ENCODE results near the gene CCM2L. TPM values are rescaled to one million over a fixed set of nuclear protein-coding genes. Genes with fewer than 3 reads are reported as not detected.
A peak's percentile ranks its signal among the peaks of the same experiment; 100 is the strongest.

Gene CCM2L
- total RNA-seq, 1 donor, result not detected

DNA sequence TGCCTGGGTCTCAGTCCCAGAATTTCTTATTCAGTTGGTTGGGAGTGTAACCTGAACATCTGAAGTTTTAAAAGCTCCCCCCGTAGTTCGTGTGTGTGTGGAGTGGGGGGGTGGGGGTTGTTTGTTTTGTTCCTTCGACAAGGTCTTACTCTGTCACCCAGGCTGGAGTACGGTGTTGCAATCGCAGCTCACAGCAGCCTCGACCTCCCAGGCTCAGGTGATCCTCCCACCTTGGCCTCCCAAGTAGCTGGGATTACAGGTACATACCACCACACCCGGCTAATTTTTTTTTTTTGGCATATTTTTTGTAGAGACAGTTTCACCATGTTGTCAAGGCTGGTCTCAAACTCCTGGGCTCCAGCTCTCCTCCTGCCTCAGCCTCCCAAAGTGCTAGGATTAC is 3.1 kb downstream of the CCM2L start:
- Histone ChIP-seq H3K4me3 (ENCODE audit: insufficient read depth, low read length) (no peak overlapping the region), H3K36me3 (ENCODE audit: insufficient read depth, low read length) (no peaks in the 10 kb centered on the region), H4K20me1 (ENCODE audit: insufficient read depth, low read length) (no peaks in the 10 kb centered on the region), H3K9me3 (ENCODE audit: low read depth, low read length) (no peaks in the 10 kb centered on the region), H3K79me2 (ENCODE audit: insufficient read depth, low read length) (no peaks in the 10 kb centered on the region), H3K27ac (ENCODE audit: low read depth, low read length) (no peak overlapping the region), H3K4me1 (ENCODE audit: insufficient read depth, low read length) (no peaks in the 10 kb centered on the region), H3K27me3 (ENCODE audit: insufficient read depth, low read length) (peaks cover 21% of the 10 kb centered on the region), H2AFZ (ENCODE audit: low read length) (no peak overlapping the region), H3K4me2 (ENCODE audit: insufficient read depth, low read length) (no peak overlapping the region)
- TF ChIP-seq, protein P1, sequence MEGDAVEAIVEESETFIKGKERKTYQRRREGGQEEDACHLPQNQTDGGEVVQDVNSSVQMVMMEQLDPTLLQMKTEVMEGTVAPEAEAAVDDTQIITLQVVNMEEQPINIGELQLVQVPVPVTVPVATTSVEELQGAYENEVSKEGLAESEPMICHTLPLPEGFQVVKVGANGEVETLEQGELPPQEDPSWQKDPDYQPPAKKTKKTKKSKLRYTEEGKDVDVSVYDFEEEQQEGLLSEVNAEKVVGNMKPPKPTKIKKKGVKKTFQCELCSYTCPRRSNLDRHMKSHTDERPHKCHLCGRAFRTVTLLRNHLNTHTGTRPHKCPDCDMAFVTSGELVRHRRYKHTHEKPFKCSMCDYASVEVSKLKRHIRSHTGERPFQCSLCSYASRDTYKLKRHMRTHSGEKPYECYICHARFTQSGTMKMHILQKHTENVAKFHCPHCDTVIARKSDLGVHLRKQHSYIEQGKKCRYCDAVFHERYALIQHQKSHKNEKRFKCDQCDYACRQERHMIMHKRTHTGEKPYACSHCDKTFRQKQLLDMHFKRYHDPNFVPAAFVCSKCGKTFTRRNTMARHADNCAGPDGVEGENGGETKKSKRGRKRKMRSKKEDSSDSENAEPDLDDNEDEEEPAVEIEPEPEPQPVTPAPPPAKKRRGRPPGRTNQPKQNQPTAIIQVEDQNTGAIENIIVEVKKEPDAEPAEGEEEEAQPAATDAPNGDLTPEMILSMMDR (IDR thresholded peaks at IDR 0.05; ENCODE audit: extremely low read depth, low read depth, low read length), result no peak
- DNase-seq (ENCODE audit: insufficient read length, low spot score, missing footprints), result no peak

DNA sequence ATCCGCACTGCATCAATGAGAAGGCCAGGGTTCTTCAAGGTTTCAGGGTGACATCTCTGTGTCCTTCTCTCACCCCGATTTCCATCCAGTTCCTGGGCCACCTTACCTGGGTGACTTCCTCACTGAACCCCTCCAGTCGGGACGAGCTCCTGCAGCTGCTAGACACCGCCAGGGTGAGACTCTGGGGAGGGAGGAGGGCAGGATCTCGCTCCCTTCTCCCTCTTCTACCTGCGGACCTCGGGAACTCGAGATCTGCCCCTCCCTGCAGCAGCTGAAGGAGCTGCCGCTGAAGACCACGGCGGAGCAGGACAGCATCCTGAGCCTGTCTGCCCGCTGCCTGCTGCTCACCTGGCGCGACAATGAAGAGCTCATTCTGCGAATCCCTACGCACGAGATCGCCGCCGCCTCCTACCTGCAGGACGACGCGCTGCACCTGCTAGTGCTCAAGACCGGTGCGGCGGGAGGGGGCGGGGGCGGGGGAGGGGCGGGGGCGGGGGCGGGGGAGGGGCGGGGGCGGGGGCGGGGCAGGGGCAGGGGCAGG is 7.5 kb downstream of the CCM2L start:
- Histone ChIP-seq H3K4me2 (ENCODE audit: insufficient read depth, low read length) (no peak overlapping the region), H2AFZ (ENCODE audit: low read length) (no peak overlapping the region), H3K4me3 (ENCODE audit: insufficient read depth, low read length) (no peak overlapping the region), H3K9me3 (ENCODE audit: low read depth, low read length) (no peaks in the 10 kb centered on the region), H3K79me2 (ENCODE audit: insufficient read depth, low read length) (no peaks in the 10 kb centered on the region), H3K27ac (ENCODE audit: low read depth, low read length) (no peak overlapping the region), H3K27me3 (ENCODE audit: insufficient read depth, low read length) (peaks cover 54% of the 10 kb centered on the region), H4K20me1 (ENCODE audit: insufficient read depth, low read length) (no peaks in the 10 kb centered on the region), H3K36me3 (ENCODE audit: insufficient read depth, low read length) (no peaks in the 10 kb centered on the region), H3K4me1 (ENCODE audit: insufficient read depth, low read length) (no peaks in the 10 kb centered on the region)
- DNase-seq (ENCODE audit: insufficient read length, low spot score, missing footprints), result peak; percentile 86
- TF ChIP-seq, protein P1 (IDR thresholded peaks at IDR 0.05; ENCODE audit: extremely low read depth, low read depth, low read length), result no peak

DNA sequence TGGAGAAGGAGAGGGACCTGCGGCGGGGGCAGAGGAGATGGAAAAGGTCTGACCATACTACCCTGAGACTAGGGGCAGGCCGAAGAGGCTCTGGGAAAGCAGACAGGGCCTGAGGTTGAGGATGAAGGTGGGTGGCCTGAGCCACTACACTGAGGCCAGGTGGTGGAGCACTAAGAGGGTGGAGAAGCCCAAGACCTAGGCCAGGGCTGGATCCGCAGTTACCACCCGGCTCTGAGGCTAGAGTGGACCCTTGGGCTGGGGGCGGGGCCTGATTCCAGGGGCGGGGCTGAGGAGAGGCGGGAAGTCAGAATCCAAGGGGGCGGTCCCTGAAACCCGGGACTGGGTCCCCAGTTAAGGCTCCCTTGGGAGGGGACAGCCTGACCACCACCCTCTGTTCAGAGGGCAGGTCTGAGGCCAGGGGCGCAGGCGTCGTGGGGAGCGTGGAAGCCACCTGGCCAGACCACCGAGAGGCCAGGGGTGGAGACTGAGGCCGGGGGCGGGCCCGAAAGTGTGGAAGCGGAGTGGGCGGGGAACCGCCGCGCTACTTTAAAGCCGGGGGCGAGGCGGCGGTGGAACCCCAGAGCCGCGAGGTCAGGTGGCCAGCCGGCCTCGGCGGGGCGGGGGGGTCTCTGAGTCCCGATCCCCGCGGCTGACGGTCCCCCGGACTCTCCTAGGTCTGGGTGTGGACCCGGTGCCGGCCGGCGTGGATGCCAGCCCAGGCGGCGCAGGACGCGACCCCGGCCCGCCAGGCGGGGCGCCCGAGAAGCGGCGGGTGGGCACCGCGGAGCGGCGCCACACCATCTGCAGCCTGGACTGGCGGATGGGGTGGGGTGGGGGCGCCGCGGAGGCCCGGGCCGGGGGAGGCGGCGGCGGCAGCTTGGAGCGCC is 8.3 kb downstream of the CCM2L start:
- Histone ChIP-seq H3K36me3 (ENCODE audit: insufficient read depth, low read length) (no peaks in the 10 kb centered on the region), H3K27me3 (ENCODE audit: insufficient read depth, low read length) (peaks cover 59% of the 10 kb centered on the region), H3K79me2 (ENCODE audit: insufficient read depth, low read length) (no peaks in the 10 kb centered on the region), H3K9me3 (ENCODE audit: low read depth, low read length) (no peaks in the 10 kb centered on the region), H4K20me1 (ENCODE audit: insufficient read depth, low read length) (no peaks in the 10 kb centered on the region), H3K4me1 (ENCODE audit: insufficient read depth, low read length) (no peaks in the 10 kb centered on the region), H3K4me2 (ENCODE audit: insufficient read depth, low read length) (peak overlapping the region; percentile 43), H3K27ac (ENCODE audit: low read depth, low read length) (no peak overlapping the region), H2AFZ (ENCODE audit: low read length) (no peak overlapping the region), H3K4me3 (ENCODE audit: insufficient read depth, low read length) (peak overlapping the region; percentile 19)
- peak; percentile 88 for DNase-seq (ENCODE audit: insufficient read length, low spot score, missing footprints)
- TF ChIP-seq, protein P1 (IDR thresholded peaks at IDR 0.05; ENCODE audit: extremely low read depth, low read depth, low read length), result no peak

DNA sequence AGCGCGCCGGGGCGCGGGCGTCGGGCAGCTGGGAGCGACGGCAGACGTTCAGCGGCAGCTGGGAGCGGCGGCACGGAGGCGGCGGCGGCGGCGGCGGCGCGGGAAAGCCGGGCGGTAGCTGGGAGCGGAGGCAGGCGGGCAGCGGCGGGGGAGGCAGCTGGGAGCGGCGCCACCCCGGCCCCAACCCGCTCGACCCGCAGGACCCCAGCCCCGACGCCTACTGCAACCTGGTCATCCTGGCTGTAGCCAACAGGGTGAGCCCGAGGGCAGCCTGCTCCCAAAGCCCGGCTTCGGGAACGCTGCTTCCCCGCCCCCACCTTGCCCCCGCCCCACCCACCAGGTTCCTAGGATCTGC is 8.9 kb downstream of the CCM2L start:
- TF ChIP-seq, protein P1 (IDR thresholded peaks at IDR 0.05; ENCODE audit: extremely low read depth, low read depth, low read length), result no peak
- H4K20me1 ChIP-seq (ENCODE audit: insufficient read depth, low read length), result no peaks in the 10 kb centered on the region
- DNase-seq (ENCODE audit: insufficient read length, low spot score, missing footprints), result no peak
- H3K4me2 ChIP-seq (ENCODE audit: insufficient read depth, low read length), result no peak overlapping the region
- H3K27me3 ChIP-seq (ENCODE audit: insufficient read depth, low read length), result peaks cover 59% of the 10 kb centered on the region
- H3K9me3 ChIP-seq (ENCODE audit: low read depth, low read length), result no peaks in the 10 kb centered on the region
- H3K36me3 ChIP-seq (ENCODE audit: insufficient read depth, low read length), result no peaks in the 10 kb centered on the region
- no peaks in the 10 kb centered on the region for H3K4me1 ChIP-seq (ENCODE audit: insufficient read depth, low read length)
- H2AFZ ChIP-seq (ENCODE audit: low read length), result no peak overlapping the region
- H3K4me3 ChIP-seq (ENCODE audit: insufficient read depth, low read length), result no peak overlapping the region
- no peak overlapping the region for H3K27ac ChIP-seq (ENCODE audit: low read depth, low read length)
- no peaks in the 10 kb centered on the region for H3K79me2 ChIP-seq (ENCODE audit: insufficient read depth, low read length)

Data from osteoblast (primary cell).